SJCRH30 (cell line): ENCODE results near the gene SBNO2. TPM values are rescaled to one million over a fixed set of nuclear protein-coding genes. Genes with fewer than 3 reads are reported as not detected.

Experiments used
- DNase-seq, 2 experiments: peaks; one replicate each; pipeline ENCODE4 v3.0.0-alpha.2; 2015 to 2020
- H3K27ac ChIP-seq: fragments of 250-450 bp; sonication (Bioruptor Pico); 2 replicates; pipeline ENCODE4 v1.5.1; 2020; ENCODE audit warnings: mild to moderate bottlenecking, moderate library complexity
- H3K27me3 ChIP-seq: fragments of 250-450 bp; sonication (Bioruptor Pico); 2 replicates; pipeline ENCODE4 v1.5.1; 2020; ENCODE audit warnings: mild to moderate bottlenecking, moderate library complexity
- H3K36me3 ChIP-seq: fragments of 250-450 bp; sonication (Bioruptor Pico); 2 replicates; pipeline ENCODE4 v1.5.1; 2020; ENCODE audit warnings: mild to moderate bottlenecking, moderate library complexity
- H3K4me1 ChIP-seq: fragments of 250-450 bp; sonication (Bioruptor Pico); 2 replicates; pipeline ENCODE4 v1.5.1; 2020; ENCODE audit warnings: mild to moderate bottlenecking, moderate library complexity
- H3K4me3 ChIP-seq: fragments of 250-450 bp; sonication (Bioruptor Pico); 2 replicates; pipeline ENCODE4 v1.5.1; 2020; ENCODE audit warnings: mild to moderate bottlenecking, moderate library complexity
- H3K9me3 ChIP-seq: fragments of 250-450 bp; sonication (Bioruptor Pico); replicated peaks from 2 replicates; pipeline ENCODE4 v1.5.1; 2020; ENCODE audit warnings: mild to moderate bottlenecking, moderate library complexity
- total RNA-seq: library from RNA; depleted of rRNA; stranded (reverse); fragments of >200 nt; shearing (Covaris generic); gene quantifications from 2 replicates; pipeline ENCODE4 v1.2.3, GENCODE V29; 2014

The SBNO2 gene
- total RNA-seq, 1 experiment from 2014 or later = 17.1 TPM

DNA sequence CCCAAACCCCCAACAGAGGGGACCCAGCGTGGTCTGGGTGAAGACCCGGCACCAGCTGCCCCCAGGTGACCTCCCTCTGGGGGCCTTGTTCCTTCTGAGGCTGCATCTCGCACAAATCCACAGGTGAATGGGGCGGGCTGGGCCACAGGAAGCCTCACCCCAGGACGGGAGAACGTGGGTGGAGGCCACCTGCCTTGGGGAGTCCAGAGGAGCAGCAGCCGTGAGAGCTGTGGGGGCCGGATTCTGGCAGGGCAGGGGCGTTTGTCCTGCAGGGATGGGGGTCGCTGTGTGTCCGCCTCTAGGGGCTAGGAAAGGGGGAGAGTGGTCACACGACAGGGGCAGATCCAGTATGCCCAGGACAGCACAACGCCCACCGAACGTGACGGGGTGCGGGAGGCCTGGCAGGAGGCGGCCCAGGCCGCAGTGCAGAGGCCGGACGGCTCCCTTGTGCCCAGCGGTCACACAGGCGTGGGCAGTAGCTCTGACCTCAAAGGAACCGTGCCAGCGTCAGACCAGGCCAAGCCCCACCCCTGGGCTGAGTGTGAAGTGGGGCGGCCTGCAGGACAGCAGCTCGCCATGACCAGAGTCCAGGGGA, 85.6 kb downstream of the SBNO2 start:
- Histone ChIP-seq H3K36me3 (peaks cover 30% of the 10 kb centered on the region), H3K27ac (no peak overlapping the region), H3K9me3 (no peaks in the 10 kb centered on the region), H3K4me3 (no peak overlapping the region), H3K27me3 (no peaks in the 10 kb centered on the region), H3K4me1 (peaks cover 8% of the 10 kb centered on the region; the same call in 1 of the 2 replicates)
- no peak for DNase-seq

DNA sequence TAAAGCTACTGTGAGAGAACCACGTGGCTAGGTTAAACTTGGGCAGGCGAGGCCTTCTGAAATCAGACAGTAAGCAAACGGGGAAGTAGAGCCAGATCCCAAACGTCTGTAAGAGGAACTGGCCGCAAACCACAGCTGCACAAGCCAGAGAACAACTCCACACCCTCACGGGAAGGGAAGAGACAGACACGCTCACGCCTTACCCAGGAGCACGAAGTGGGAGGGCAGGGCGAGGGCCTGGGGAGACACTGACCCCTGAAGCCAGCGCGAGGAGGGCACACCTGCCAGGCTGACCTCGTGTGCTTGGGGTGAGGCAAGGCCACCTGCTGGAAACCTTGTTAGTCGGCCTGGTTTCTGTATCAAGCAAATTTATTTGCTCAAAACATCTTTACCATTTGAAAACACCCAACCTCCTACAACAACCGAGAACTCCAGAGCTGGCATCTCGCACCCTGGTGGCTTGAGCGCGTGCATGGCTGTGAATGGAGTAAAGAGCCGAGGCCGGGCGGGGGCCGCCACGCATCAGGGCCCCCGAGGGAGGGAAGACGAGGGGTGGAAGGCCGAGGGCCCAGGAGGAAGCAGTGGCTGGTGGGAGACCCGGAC, 86.2 kb downstream of the SBNO2 start:
- H3K4me1 ChIP-seq = peaks cover 8% of the 10 kb centered on the region; the same call in 1 of the 2 replicates
- no peaks in the 10 kb centered on the region for H3K9me3 ChIP-seq
- no peak for DNase-seq
- H3K4me3 ChIP-seq = no peak overlapping the region
- peaks cover 27% of the 10 kb centered on the region for H3K36me3 ChIP-seq
- no peak overlapping the region for H3K27ac ChIP-seq
- H3K27me3 ChIP-seq = no peaks in the 10 kb centered on the region

DNA sequence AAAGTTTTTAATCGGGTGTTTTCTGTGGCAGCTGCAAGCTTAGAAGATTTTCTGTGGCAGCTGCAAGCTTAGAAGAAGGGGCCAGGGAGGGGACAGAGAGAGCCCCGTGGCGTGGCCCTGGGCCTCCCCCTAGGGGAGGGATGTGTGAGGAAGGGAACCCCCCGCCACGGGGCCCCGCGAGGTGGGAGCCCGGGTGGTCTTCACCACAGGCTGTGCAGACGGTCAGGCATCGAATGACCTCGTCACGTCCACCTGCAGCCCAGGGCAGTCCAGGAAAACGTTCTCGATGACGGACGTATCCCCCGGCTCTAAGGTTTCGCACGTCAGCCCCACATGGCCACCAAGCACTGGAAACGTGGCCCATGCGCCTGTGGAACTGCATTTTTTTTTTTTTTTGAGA, 87.5 kb downstream of the SBNO2 start:
- DNase-seq = peak; percentile 66 to 72
- Histone ChIP-seq H3K27me3 (no peaks in the 10 kb centered on the region), H3K4me3 (no peak overlapping the region), H3K9me3 (no peaks in the 10 kb centered on the region), H3K4me1 (peaks cover 8% of the 10 kb centered on the region; the same call in 1 of the 2 replicates), H3K36me3 (peaks cover 19% of the 10 kb centered on the region), H3K27ac (peak overlapping the region; percentile 39)

DNA sequence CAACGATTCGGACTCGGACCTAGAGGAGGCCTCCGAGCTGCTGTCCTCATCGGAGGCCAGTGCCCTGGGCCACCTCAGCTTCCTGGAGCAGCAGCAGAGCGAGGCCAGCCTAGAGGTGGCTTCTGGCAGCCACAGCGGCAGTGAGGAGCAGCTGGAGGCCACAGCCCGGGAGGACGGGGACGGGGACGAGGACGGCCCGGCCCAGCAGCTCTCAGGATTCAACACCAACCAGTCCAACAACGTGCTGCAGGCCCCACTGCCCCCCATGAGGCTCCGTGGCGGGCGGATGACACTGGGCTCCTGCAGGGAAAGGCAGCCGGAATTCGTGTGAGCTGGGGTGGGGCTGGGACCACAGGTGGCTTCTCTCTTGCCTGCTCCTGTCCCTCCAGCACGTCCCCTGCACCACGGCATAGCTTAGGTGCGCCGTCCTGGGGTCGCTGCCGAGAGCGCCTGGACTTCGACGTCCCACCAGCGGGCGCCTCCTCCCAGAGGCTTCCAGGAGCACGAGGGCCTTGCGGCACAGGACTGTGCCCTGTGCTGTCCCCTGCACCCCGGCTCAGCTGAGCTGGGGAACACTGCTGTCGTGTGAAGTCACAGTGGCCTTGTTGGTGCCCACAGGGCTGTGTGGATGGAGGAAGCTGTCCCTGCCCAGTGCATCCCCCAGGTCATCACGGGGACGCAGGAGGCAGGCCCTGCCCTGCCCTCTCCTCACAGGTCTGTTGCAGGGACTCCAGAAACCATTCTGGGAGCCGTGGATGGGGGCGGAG, 88.2 kb downstream of the SBNO2 start:
- Histone ChIP-seq H3K4me1 (peaks cover 8% of the 10 kb centered on the region; the same call in 1 of the 2 replicates), H3K9me3 (no peaks in the 10 kb centered on the region), H3K4me3 (no peak overlapping the region), H3K27me3 (no peaks in the 10 kb centered on the region), H3K27ac (peak overlapping the region; percentile 39), H3K36me3 (peaks cover 13% of the 10 kb centered on the region)
- DNase-seq = peak in 1 of 2 experiments; percentile 46

DNA sequence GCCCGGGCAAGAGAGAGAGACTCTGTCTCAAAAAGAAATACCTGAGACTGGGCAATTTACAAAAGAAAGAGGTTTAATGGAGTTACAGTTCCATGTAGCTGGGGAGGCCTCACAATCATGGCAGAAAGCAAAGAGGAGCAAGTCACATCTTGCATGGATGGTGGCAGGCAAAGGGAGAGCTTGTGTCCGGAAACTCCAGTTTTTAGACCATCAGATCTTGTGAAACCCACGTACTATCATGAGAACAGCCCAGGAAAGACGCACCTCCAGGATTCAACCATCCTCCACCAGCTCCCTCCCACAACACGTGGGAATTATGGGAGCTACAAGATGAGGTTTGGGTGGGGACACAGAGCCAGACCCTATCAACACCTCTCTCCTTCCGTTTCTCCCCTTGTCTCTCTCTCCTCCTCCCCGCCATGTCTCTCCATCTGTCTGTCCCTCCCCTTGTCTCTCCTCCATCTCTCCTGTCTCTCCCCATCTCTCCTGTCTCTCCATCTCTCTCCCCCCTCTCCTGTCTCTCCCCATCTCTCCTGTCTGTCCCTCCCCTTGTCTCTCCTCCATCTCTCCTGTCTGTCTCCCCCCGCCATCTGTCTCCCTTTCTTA, 88.9 kb downstream of the SBNO2 start:
- H3K4me1 ChIP-seq = peaks cover 8% of the 10 kb centered on the region; the same call in 1 of the 2 replicates

DNA sequence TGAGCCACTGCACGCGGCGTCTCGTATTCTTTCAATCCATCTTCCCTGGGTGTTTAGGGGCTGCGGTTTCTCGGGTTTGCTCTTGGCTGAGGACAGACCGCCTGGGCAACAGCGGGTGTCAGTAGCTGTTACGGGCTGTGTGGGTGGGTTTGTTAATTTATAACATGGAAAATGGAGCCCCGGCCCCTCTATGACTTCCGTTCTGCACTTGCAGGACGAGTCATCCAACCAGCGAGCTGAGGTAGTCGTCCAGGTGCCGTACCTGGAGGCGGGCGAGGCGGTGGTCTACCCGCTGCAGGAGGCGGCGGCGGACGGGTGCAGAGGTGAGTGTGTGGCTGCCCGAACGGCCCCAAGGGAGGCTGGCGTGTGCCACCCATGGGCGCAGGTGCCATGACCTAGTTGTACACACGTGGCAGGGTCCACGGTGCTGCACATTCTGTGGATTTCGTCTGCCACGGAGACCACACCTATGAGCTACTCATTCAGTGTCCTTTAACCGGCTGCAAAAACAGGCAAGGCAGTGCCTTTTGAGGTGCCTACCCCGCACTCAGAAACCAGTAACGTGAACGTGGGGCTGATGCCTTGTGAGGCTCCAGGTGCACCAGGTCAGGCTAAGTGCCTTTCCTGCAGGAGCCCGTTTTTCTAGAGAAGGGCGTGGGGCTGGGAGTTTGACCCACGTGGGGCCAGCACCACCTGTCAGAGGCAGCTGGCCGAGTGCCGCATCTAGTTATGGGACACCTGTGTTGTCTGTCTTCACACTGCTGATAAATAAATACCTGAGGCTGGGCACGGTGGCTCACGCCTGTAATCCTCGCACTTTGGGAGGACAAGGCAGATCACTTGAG, 89.8 kb downstream of the SBNO2 start:
- DNase-seq = no peak
- H3K4me3 ChIP-seq = no peak overlapping the region
- peaks cover 8% of the 10 kb centered on the region; the same call in 1 of the 2 replicates for H3K4me1 ChIP-seq
- H3K27ac ChIP-seq = no peak overlapping the region
- no peaks in the 10 kb centered on the region for H3K27me3 ChIP-seq
- no peaks in the 10 kb centered on the region for H3K9me3 ChIP-seq
- peaks cover 10% of the 10 kb centered on the region; the same call in 1 of the 2 replicates for H3K36me3 ChIP-seq

More for the DNA sequence above, 88.9 kb downstream of the SBNO2 start:
- Histone ChIP-seq H3K27ac (no peak overlapping the region), H3K36me3 (peaks cover 10% of the 10 kb centered on the region; the same call in 1 of the 2 replicates), H3K27me3 (no peaks in the 10 kb centered on the region), H3K4me3 (no peak overlapping the region), H3K9me3 (no peaks in the 10 kb centered on the region)
- no peak for DNase-seq

DNA sequence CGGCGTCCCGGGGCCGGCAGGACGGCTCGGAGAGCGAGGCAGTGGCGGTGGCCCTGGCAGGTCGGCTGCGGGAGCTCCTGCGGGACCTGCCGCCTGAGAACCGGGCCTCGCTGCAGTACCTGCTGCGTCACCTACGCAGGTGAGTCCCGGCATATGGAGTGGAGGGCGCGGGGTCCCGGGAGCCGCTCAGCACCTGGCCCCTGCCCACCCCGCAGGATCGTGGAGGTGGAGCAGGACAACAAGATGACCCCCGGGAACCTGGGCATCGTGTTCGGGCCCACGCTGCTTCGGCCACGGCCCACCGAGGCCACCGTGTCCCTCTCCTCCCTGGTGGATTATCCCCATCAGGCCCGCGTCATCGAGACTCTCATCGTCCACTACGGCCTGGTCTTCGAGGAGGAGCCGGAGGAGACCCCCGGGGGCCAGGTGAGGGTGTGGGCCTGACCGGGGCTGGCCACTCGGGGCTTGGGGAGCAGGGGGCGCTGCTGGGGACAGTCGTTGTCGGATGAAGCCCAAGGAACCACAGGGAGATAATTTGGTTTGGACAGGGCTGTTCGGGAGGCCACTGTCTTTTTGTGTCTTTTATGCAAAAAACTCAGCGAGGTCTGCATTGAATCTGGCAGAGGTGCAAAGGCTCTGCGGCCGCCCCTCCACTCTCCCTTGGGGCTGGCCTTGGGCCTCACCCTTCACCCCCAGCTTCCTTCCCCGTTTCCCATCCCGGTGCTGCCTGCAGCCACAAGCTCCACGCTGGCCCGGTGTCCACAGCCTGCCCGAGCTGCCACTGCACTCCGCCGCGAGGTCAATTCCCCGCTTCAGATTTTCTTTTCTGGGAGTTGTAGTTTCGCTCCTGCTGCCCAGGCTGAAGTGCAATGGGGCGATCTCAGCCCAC, 90.9 kb downstream of the SBNO2 start:
- H3K4me1 ChIP-seq = peaks cover 8% of the 10 kb centered on the region; the same call in 1 of the 2 replicates
- peaks cover 6% of the 10 kb centered on the region; the same call in 1 of the 2 replicates for H3K36me3 ChIP-seq
- no peaks in the 10 kb centered on the region for H3K9me3 ChIP-seq
- no peak overlapping the region for H3K27ac ChIP-seq
- no peaks in the 10 kb centered on the region for H3K27me3 ChIP-seq
- no peak for DNase-seq
- H3K4me3 ChIP-seq = no peak overlapping the region

DNA sequence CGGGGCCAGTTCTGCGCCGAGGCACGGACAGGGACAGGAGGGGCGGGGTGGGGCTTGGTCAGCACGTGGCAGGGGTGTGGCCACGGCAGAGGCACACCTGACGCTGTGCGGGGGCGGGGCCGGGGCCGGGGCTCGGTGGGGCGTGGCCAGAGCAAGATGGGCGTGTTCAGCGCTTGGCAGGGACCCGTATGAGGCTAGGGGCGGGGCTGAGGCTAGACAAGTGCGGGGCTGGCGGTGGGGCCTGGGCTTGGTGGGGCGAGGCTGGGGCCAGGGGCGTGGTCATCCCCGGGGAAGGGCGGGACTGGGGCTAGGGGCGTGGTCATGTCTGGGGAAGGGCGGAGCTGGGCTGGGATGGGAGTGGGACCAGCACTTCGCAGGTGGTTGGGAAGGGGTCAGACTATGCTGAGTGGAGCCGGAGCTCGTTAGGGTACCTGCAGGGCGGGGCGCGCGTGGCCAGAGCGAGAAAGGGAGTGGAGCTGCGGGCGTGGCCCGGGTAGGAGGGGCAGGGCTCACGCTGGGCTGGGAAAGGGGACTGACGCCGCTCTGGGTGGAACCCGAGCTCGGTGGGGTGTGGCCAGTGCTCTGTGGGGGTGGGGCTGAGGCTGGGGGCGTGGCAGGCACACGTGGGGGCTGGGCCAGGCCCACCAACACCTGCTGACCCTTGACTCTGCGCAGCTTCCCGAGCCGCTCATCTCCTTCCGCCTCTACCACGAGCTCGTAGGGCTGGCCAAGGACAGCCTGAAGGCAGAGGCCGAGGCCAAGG, 91.7 kb downstream of the SBNO2 start:
- peak; percentile 58 to 62 for DNase-seq
- Histone ChIP-seq H3K27me3 (no peaks in the 10 kb centered on the region), H3K27ac (no peak overlapping the region), H3K36me3 (no peaks in the 10 kb centered on the region), H3K4me3 (no peak overlapping the region), H3K9me3 (no peaks in the 10 kb centered on the region), H3K4me1 (peaks cover 8% of the 10 kb centered on the region; the same call in 1 of the 2 replicates)

DNA sequence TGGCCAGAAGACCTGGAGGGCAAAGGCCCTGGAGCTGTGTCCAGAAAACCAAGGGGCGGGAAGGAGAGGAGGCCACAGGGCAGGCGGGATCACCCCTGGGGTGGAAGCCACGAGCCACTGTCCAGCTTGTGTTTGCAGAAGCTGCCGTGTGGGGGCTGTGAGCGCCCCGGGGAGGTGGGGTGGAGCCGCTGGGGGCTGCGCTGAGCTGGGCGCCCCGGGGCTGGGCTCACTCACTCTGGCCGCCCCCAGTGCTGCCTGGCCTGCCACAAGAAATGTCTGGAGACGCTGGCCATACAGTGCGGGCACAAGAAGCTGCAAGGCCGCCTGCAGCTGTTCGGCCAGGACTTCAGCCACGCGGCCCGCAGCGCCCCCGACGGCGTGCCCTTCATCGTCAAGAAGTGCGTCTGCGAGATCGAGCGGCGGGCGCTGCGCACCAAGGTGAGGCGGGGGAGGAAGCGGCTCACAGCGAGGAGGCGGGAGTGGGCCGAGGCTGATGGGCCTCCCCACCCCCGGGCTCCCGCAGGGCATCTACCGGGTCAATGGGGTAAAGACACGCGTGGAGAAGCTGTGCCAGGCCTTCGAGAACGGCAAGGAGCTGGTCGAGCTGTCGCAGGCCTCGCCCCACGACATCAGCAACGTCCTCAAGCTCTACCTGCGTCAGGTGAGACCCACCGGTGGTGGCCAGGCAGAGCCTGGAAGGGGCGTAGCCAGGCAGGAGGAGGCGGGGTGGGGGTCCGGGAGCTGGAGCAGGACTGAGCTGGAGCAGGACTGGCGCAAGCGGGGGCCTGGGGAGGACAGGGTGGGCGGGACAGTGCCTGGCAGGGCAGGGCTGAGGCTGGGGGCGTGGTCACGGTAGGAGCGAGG, 92.5 kb downstream of the SBNO2 start:
- H3K27ac ChIP-seq = no peak overlapping the region
- no peaks in the 10 kb centered on the region for H3K27me3 ChIP-seq
- H3K36me3 ChIP-seq = no peaks in the 10 kb centered on the region
- H3K4me3 ChIP-seq = no peak overlapping the region
- H3K9me3 ChIP-seq = no peaks in the 10 kb centered on the region
- DNase-seq = no peak
- peaks cover 7% of the 10 kb centered on the region; the same call in 1 of the 2 replicates for H3K4me1 ChIP-seq

DNA sequence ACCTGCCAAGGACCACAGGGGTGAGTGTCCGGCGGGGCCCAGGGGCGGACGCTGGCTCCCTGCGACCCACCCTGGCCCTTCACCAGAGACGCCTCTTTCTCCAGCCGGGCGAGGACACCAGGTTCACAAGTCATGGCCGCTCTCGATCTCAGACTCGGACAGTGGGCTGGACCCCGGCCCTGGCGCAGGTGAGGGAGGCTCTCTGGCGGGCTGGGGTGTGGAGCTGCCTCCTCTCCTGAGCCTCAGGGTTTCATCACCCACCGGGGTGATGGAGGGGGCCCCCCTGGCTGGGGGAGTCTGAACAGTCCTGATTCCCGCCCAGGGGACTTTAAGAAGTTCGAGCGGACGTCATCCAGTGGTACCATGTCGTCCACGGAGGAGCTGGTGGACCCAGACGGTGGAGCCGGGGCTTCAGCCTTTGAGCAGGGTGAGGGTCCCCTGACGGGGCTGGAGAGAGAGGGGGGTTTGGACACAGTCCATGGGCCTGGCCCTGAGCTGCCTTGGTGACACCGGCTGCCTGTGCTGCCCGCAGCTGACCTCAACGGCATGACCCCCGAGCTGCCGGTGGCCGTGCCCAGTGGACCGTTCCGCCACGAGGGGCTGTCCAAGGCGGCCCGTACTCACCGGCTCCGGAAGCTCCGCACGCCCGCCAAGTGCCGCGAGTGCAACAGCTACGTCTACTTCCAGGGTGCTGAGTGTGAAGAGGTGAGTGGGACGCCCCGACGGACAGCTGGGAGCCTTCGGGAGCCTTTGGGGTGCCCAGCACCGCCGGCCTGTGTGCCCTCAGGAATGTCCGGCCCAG, 93.5 kb downstream of the SBNO2 start:
- H3K4me1 ChIP-seq = no peaks in the 10 kb centered on the region
- no peak overlapping the region for H3K4me3 ChIP-seq
- H3K36me3 ChIP-seq = no peaks in the 10 kb centered on the region
- no peaks in the 10 kb centered on the region for H3K9me3 ChIP-seq
- H3K27ac ChIP-seq = no peak overlapping the region
- DNase-seq = no peak
- H3K27me3 ChIP-seq = no peaks in the 10 kb centered on the region

DNA sequence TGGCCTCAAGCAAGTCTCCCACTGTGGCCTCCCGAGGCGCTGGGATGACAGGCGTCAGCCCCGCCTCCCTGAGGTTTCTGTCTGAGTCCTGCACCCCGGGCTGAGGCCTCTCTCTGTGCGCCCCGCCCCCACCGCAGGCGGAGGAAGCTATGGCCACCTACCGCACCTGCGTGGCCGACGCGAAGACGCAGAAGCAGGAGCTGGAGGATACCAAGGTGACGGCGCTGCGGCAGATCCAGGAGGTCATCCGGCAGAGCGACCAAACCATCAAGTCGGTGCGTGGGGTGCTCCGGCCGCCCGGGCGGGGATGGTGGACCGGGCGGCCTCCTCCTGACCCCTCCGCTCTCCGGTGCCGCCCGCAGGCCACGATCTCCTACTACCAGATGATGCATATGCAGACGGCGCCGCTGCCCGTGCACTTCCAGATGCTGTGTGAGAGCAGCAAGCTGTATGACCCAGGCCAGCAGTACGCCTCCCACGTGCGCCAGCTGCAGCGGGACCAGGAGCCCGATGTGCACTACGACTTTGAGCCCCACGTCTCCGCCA, 94.4 kb downstream of the SBNO2 start:
- H3K27ac ChIP-seq = no peak overlapping the region

More for the DNA sequence above, 94.4 kb downstream of the SBNO2 start:
- Histone ChIP-seq H3K27me3 (no peaks in the 10 kb centered on the region), H3K4me3 (no peak overlapping the region), H3K9me3 (no peaks in the 10 kb centered on the region), H3K4me1 (no peaks in the 10 kb centered on the region), H3K36me3 (no peaks in the 10 kb centered on the region)
- no peak for DNase-seq
